HUES6 (cell line): Measurements from ENCODE around the gene AGPAT3.
A peak's percentile ranks its signal among the peaks of the same experiment; 100 is the strongest.

Experiments used
- H3K27ac ChIP-seq: 2 replicates; pipeline ENCODE4 v1.7.0; 2013; ENCODE audit warnings: low read depth, mild to moderate bottlenecking, low read length, inconsistent platforms
- H3K27me3 ChIP-seq: 2 replicates; pipeline ENCODE4 v1.6.1; 2013; ENCODE audit warnings: low read length; ENCODE audit not compliant: control insufficient read depth, insufficient read depth
- H3K36me3 ChIP-seq: 2 replicates; pipeline ENCODE4 v1.6.1; 2013; ENCODE audit warnings: low read length; ENCODE audit not compliant: control insufficient read depth, insufficient read depth
- H3K4me1 ChIP-seq: 2 replicates; pipeline ENCODE4 v1.6.1; 2013; ENCODE audit warnings: low read length; ENCODE audit not compliant: control insufficient read depth, insufficient read depth
- H3K4me3 ChIP-seq: 2 replicates; pipeline ENCODE4 v1.5.1; 2013; ENCODE audit warnings: low read depth, low read length
- H3K9ac ChIP-seq: one replicate; pipeline ENCODE4 v1.6.1; 2013; ENCODE audit warnings: mild to moderate bottlenecking, low read length
- H3K9me3 ChIP-seq: 2 replicates; pipeline ENCODE4 v1.6.1; 2013; ENCODE audit warnings: low read depth, low read length; ENCODE audit not compliant: control insufficient read depth, insufficient read depth

The AGPAT3 gene

GRCh38 chr21:43850728-43851295 lies 14.2 kb upstream of the AGPAT3 start:
- Histone ChIP-seq H3K4me1 (no peaks in the 10 kb centered on the region), H3K27me3 (no peaks in the 10 kb centered on the region), H3K4me3 (no peak overlapping the region), H3K9ac (no peak overlapping the region), H3K36me3 (no peaks in the 10 kb centered on the region), H3K9me3 (peaks cover 8% of the 10 kb centered on the region; the same call in 1 of the 2 replicates), H3K27ac (no peak overlapping the region)

GRCh38 chr21:43851593-43851992 lies 13.4 kb upstream of the AGPAT3 start:
- Histone ChIP-seq H3K27ac (no peak overlapping the region), H3K9ac (no peak overlapping the region), H3K4me3 (no peak overlapping the region), H3K4me1 (no peaks in the 10 kb centered on the region), H3K36me3 (no peaks in the 10 kb centered on the region), H3K9me3 (peaks cover 8% of the 10 kb centered on the region; the same call in 1 of the 2 replicates), H3K27me3 (no peaks in the 10 kb centered on the region)

- Histone ChIP-seq H3K4me3 (no peak overlapping the region), H3K27me3 (no peaks in the 10 kb centered on the region), H3K4me1 (0 out of 2 replicates have a peak, but pooled peaks cover under 1% of the 10 kb centered on the region), H3K9me3 (peaks cover 5% of the 10 kb centered on the region; the same call in 1 of the 2 replicates), H3K36me3 (no peaks in the 10 kb centered on the region), H3K27ac (no peak overlapping the region), H3K9ac (no peak overlapping the region)
These were observed 10.9 kb upstream of the AGPAT3 start for GRCh38 chr21:43853851-43854772.

- Histone ChIP-seq H3K4me3 (no peak overlapping the region), H3K27ac (no peak overlapping the region), H3K9ac (no peak overlapping the region), H3K4me1 (0 out of 2 replicates have a peak, but pooled peaks cover 5% of the 10 kb centered on the region), H3K36me3 (no peaks in the 10 kb centered on the region), H3K27me3 (no peaks in the 10 kb centered on the region), H3K9me3 (peaks cover 5% of the 10 kb centered on the region; the same call in 1 of the 2 replicates)
These were observed 10.0 kb upstream of the AGPAT3 start for GRCh38 chr21:43854773-43855633.

GRCh38 chr21:43855955-43856354 lies 9.1 kb upstream of the AGPAT3 start:
- 0 out of 2 replicates have a peak, but pooled peaks cover 1% of the 10 kb centered on the region for H3K9me3 ChIP-seq
- no peaks in the 10 kb centered on the region for H3K27me3 ChIP-seq
- no peak overlapping the region for H3K4me3 ChIP-seq
- H3K36me3 ChIP-seq, result no peaks in the 10 kb centered on the region
- no peak overlapping the region for H3K27ac ChIP-seq
- H3K4me1 ChIP-seq, result 0 out of 2 replicates have a peak, but pooled peaks cover 5% of the 10 kb centered on the region
- H3K9ac ChIP-seq, result no peak overlapping the region

- Histone ChIP-seq H3K4me1 (0 out of 2 replicates have a peak, but pooled peaks cover 5% of the 10 kb centered on the region), H3K9ac (no peak overlapping the region), H3K27ac (no peak overlapping the region), H3K9me3 (no peaks in the 10 kb centered on the region), H3K36me3 (no peaks in the 10 kb centered on the region), H3K27me3 (peaks cover 9% of the 10 kb centered on the region), H3K4me3 (no peak overlapping the region)
These were observed 6.0 kb upstream of the AGPAT3 start for GRCh38 chr21:43858806-43859648.

GRCh38 chr21:43859747-43860214 lies 5.2 kb upstream of the AGPAT3 start:
- H3K27ac ChIP-seq, result no peak overlapping the region
- H3K9ac ChIP-seq, result no peak overlapping the region
- H3K36me3 ChIP-seq, result no peaks in the 10 kb centered on the region
- H3K9me3 ChIP-seq, result no peaks in the 10 kb centered on the region
- no peak overlapping the region for H3K4me3 ChIP-seq
- peaks cover 13% of the 10 kb centered on the region for H3K27me3 ChIP-seq
- H3K4me1 ChIP-seq, result 0 out of 2 replicates have a peak, but pooled peaks cover 5% of the 10 kb centered on the region

- no peak overlapping the region for H3K4me3 ChIP-seq
- no peaks in the 10 kb centered on the region for H3K36me3 ChIP-seq
- no peak overlapping the region for H3K9ac ChIP-seq
- no peaks in the 10 kb centered on the region for H3K9me3 ChIP-seq
- H3K4me1 ChIP-seq, result peaks cover 10% of the 10 kb centered on the region
- H3K27me3 ChIP-seq, result peaks cover 23% of the 10 kb centered on the region
- H3K27ac ChIP-seq, result no peak overlapping the region
These were observed 3.3 kb upstream of the AGPAT3 start for GRCh38 chr21:43861706-43862105.

GRCh38 chr21:43864313-43864961 lies 586 bp upstream of the AGPAT3 start:
- H3K36me3 ChIP-seq, result no peaks in the 10 kb centered on the region
- no peaks in the 10 kb centered on the region for H3K9me3 ChIP-seq
- H3K4me3 ChIP-seq, result peak overlapping the region; percentile 74
- no peak overlapping the region for H3K27ac ChIP-seq
- no peak overlapping the region for H3K9ac ChIP-seq
- peaks cover 11% of the 10 kb centered on the region for H3K4me1 ChIP-seq
- peaks cover 24% of the 10 kb centered on the region for H3K27me3 ChIP-seq
